H1 (cell line): Measurements from ENCODE around the gene TXNDC12. TPM values are rescaled to one million over a fixed set of nuclear protein-coding genes. Genes with fewer than 3 reads are reported as not detected.

Source experiments
- CTCF ChIA-PET: fragments of 300-600 bp; sonication (Branson Sonifier 250); formaldehyde crosslinking; loops from one replicate; lab custom pipeline; 2021; ENCODE audit not compliant: partially characterized antibody; lab: Charles Lee
- POLR2A ChIA-PET: fragments of 300-600 bp; sonication (Branson Sonifier 250); formaldehyde crosslinking; loops from one replicate; lab custom pipeline; 2021; ENCODE audit warnings: inconsistent platforms; ENCODE audit not compliant: partially characterized antibody; lab: Charles Lee
- DNase-seq, 2 experiments: peaks; one replicate each; pipeline versions ENCODE4 v3.0.0 to v3.0.0-alpha.2; 2010 to 2022; ENCODE audit warnings: low spot score in 2 of 2, low read depth in 1 of 2, mixed read lengths in 1 of 2
- FAIRE-seq: peaks from 2 replicates; lab custom pipeline; 2011; peaks lifted over from hg19 to GRCh38; lab: Jason Lieb, UNC
- H2AFZ ChIP-seq: 2 replicates; pipeline ENCODE4 v1.8.1; 2012; ENCODE audit warnings: low read length, inconsistent platforms
- H2AK5ac ChIP-seq: 2 replicates; pipeline ENCODE4 v1.6.1; 2013; ENCODE audit warnings: low read depth, low read length
- H2BK120ac ChIP-seq: replicated peaks from 2 replicates; pipeline ENCODE3; 2013; ENCODE audit warnings: low read depth, low read length, inconsistent platforms
- H2BK12ac ChIP-seq: 2 replicates; pipeline ENCODE4 v1.6.1; 2013; ENCODE audit warnings: low read depth, low read length
- H2BK15ac ChIP-seq: 2 replicates; pipeline ENCODE4 v1.6.1; 2013; ENCODE audit warnings: low read length
- H2BK20ac ChIP-seq: 2 replicates; pipeline ENCODE4 v1.6.1; 2013; ENCODE audit warnings: low read length
- H2BK5ac ChIP-seq: 2 replicates; pipeline ENCODE4 v1.6.1; 2013; ENCODE audit warnings: low read depth, low read length
- H3K14ac ChIP-seq: 2 replicates; pipeline ENCODE4 v1.6.1; 2013; ENCODE audit warnings: inconsistent platforms; ENCODE audit not compliant: insufficient read length
- H3K18ac ChIP-seq: 2 replicates; pipeline ENCODE4 v1.6.1; 2013; ENCODE audit warnings: low read length; ENCODE audit errors: extremely low read depth
- H3K23ac ChIP-seq: 2 replicates; pipeline ENCODE4 v1.6.1; 2013; ENCODE audit warnings: inconsistent platforms; ENCODE audit not compliant: insufficient read length
- H3K23me2 ChIP-seq: 2 replicates; pipeline ENCODE4 v1.6.1; 2013; ENCODE audit warnings: low read depth, low read length
- H3K27ac ChIP-seq: 2 replicates; pipeline ENCODE4 v1.6.1; 2011; ENCODE audit warnings: low read depth, low read length, inconsistent platforms
- H3K27me3 ChIP-seq, 4 experiments: replicated peaks in 1 of 4; 1 replicate in 1 of 4; 2 replicates in 3 of 4; pipeline versions ENCODE4 v1.6.1 to v1.8.1; 2011 to 2013; ENCODE audit warnings: low read length in 3 of 4, mild to moderate bottlenecking in 3 of 4, inconsistent platforms in 2 of 4, mixed read lengths in 2 of 4, moderate library complexity in 1 of 4; ENCODE audit not compliant: control insufficient read depth in 3 of 4, insufficient read depth in 3 of 4; ENCODE audit errors: extremely low read depth in 1 of 4
- H3K36me3 ChIP-seq, 4 experiments: 2 replicates each; pipeline versions ENCODE4 v1.6.1 to v1.8.1; 2011 to 2013; ENCODE audit warnings: mild to moderate bottlenecking in 4 of 4, low read length in 3 of 4, moderate library complexity in 2 of 4, control low read depth in 1 of 4, inconsistent platforms in 1 of 4; ENCODE audit not compliant: insufficient read depth in 4 of 4, control insufficient read depth in 2 of 4
- H3K4ac ChIP-seq: replicated peaks from 2 replicates; pipeline ENCODE3; 2013; ENCODE audit warnings: low read length, low read depth, mixed read lengths, inconsistent platforms; ENCODE audit not compliant: insufficient read length
- H3K4me1 ChIP-seq, 4 experiments: replicated peaks in 1 of 4; 1 replicate in 1 of 4; 2 replicates in 3 of 4; pipeline versions ENCODE4 v1.6.1 to v1.8.1; 2011 to 2013; ENCODE audit warnings: low read length in 3 of 4, inconsistent platforms in 2 of 4, mixed read lengths in 1 of 4; ENCODE audit not compliant: insufficient read depth in 4 of 4, control insufficient read depth in 3 of 4
- H3K4me2 ChIP-seq, 2 experiments: 2 replicates each; pipeline versions ENCODE4 v1.6.1 to v1.8.1; 2011 to 2013; ENCODE audit warnings: low read depth in 2 of 2, low read length in 2 of 2, control low read depth in 1 of 2, inconsistent platforms in 1 of 2, mild to moderate bottlenecking in 1 of 2; ENCODE audit not compliant: insufficient read depth in 1 of 2
- H3K4me3 ChIP-seq, 4 experiments: fragments of 200-600, 300-600 bp in 1 of 4; sonication (generic), shearing (Covaris generic), sonication (Bioruptor Twin) in 1 of 4; 2 replicates each; pipeline versions ENCODE4 v1.5.1 to v1.8.1; 2011 to 2016; ENCODE audit warnings: low read length in 4 of 4, low read depth in 3 of 4, control low read depth in 2 of 4, inconsistent platforms in 2 of 4, mild to moderate bottlenecking in 2 of 4, mixed read lengths in 1 of 4, moderate library complexity in 1 of 4; ENCODE audit not compliant: insufficient read depth in 2 of 4; ENCODE audit errors: extremely low read depth in 1 of 4
- H3K56ac ChIP-seq: replicated peaks from 2 replicates; pipeline ENCODE3; 2013; ENCODE audit warnings: low read depth, mild to moderate bottlenecking, mixed read lengths, low read length, inconsistent platforms; ENCODE audit not compliant: insufficient read length
- H3K79me1 ChIP-seq: 2 replicates; pipeline ENCODE4 v1.6.1; 2013; ENCODE audit warnings: low read depth, low read length, control low read depth
- H3K79me2 ChIP-seq, 2 experiments: 2 replicates each; pipeline versions ENCODE4 v1.6.1 to v1.8.1; 2012 to 2013; ENCODE audit warnings: low read length in 2 of 2, mild to moderate bottlenecking in 2 of 2, inconsistent platforms in 1 of 2; ENCODE audit not compliant: insufficient read depth in 2 of 2, control insufficient read depth in 1 of 2
- H3K9ac ChIP-seq, 4 experiments: replicated peaks in 1 of 4; 1 replicate in 1 of 4; 2 replicates in 3 of 4; pipeline versions ENCODE4 v1.6.1 to v1.8.1; 2011 to 2013; ENCODE audit warnings: low read depth in 3 of 4, low read length in 3 of 4, control low read depth in 2 of 4, mild to moderate bottlenecking in 2 of 4, moderate library complexity in 2 of 4, inconsistent platforms in 1 of 4; ENCODE audit errors: extremely low read depth in 1 of 4
- H3K9me3 ChIP-seq, 2 experiments: 2 replicates each; pipeline versions ENCODE4 v1.6.1 to v1.8.1; 2012 to 2013; ENCODE audit warnings: mild to moderate bottlenecking in 2 of 2, moderate library complexity in 2 of 2, control low read depth in 1 of 2, inconsistent platforms in 1 of 2, low read depth in 1 of 2, low read length in 1 of 2, mixed read lengths in 1 of 2; ENCODE audit not compliant: insufficient read depth in 2 of 2
- H4K20me1 ChIP-seq, 2 experiments: replicated peaks in 1 of 2; 2 replicates each; pipeline versions ENCODE3 to v1.8.1; 2011 to 2013; ENCODE audit warnings: inconsistent platforms in 2 of 2, low read length in 2 of 2, mild to moderate bottlenecking in 1 of 2; ENCODE audit not compliant: insufficient read depth in 2 of 2, control insufficient read depth in 1 of 2
- H4K5ac ChIP-seq: 2 replicates; pipeline ENCODE4 v1.6.1; 2013; ENCODE audit warnings: low read length, low read depth, mixed read lengths, inconsistent platforms; ENCODE audit not compliant: insufficient read length
- H4K8ac ChIP-seq: 2 replicates; pipeline ENCODE4 v1.8.0; 2013; ENCODE audit warnings: mild to moderate bottlenecking, moderate library complexity, low read length, inconsistent platforms; ENCODE audit not compliant: insufficient read depth; ENCODE audit errors: extremely low read depth
- H4K91ac ChIP-seq: replicated peaks from 2 replicates; pipeline ENCODE3; 2013; ENCODE audit warnings: low read length, mixed read lengths, inconsistent platforms; ENCODE audit not compliant: insufficient read length
- FOSL1 ChIP-seq: IDR thresholded peaks from 2 replicates; pipeline ENCODE4 v1.6.1; 2011; ENCODE audit warnings: mild to moderate bottlenecking, low read depth, low read length, moderate library complexity; ENCODE audit not compliant: insufficient read depth
- KDM4A ChIP-seq: IDR thresholded peaks from one replicate; pipeline ENCODE4 v1.7.1; 2012; ENCODE audit warnings: low read depth, mild to moderate bottlenecking, moderate library complexity, low read length, inconsistent platforms; ENCODE audit not compliant: severe bottlenecking
- NRF1 ChIP-seq: IDR thresholded peaks from 2 replicates; pipeline ENCODE4 v1.6.1; 2011; ENCODE audit warnings: mild to moderate bottlenecking, low read depth, low read length, improper control_type of control experiment
- PHF8 ChIP-seq: fragments of 200-600 bp; sonication (generic); conservative IDR thresholded peaks from 2 replicates; pipeline ENCODE4 v1.7.1; 2012; ENCODE audit warnings: low read depth, mild to moderate bottlenecking, inconsistent platforms, low read length, moderate library complexity
- TCF12 ChIP-seq: IDR thresholded peaks from 2 replicates; pipeline ENCODE4 v1.6.1; 2011; ENCODE audit warnings: low read depth, mild to moderate bottlenecking, low read length
- WGBS, 2 experiments: shearing (Covaris generic) in 1 of 2; methylation state at CpG; one replicate each; pipeline versions ENCODE4 v1.1.6 to v1.1.7; 2013 to 2015; ENCODE audit warnings: low lambda C conversion rate in 2 of 2, mixed read lengths in 2 of 2, inconsistent platforms in 1 of 2, low coverage in 1 of 2, missing lambda C conversion rate in 1 of 2; ENCODE audit not compliant: insufficient replicate concordance in 2 of 2, insufficient coverage in 1 of 2, insufficient read length in 1 of 2; ENCODE audit errors: extremely low coverage in 1 of 2, missing lambda C conversion rate in 1 of 2; 5-methylcytosine and 5-hydroxymethylcytosine counted together
- polyA plus RNA-seq, 7 experiments: library from polyadenylated mRNA; depleted of rRNA in 3 of 7; stranded (reverse) in 5 of 7; unstranded in 2 of 7; fragments of >200 nt in 5 of 7; fragments of 200-250 nt in 2 of 7; gene quantifications; 1 replicate in 5 of 7; 2 replicates in 1 of 7; 4 replicates in 1 of 7; pipeline versions ENCODE4 v1.2.1 to v1.2.3, GENCODE V29; 2011 to 2013; ENCODE audit warnings: missing spikeins in 2 of 7, mixed read lengths in 2 of 7
- total RNA-seq: library from RNA; stranded (reverse); fragmentation: NEBNext Ultra II Directional; extraction: Animal tissue kit (Norgen Biotek cat#: 25700); gene quantifications from 2 replicates; pipeline ENCODE4 v1.2.1, GENCODE V29; 2021
- TF ChIP-seq, protein P1 (sequence below): IDR thresholded peaks from 2 replicates; pipeline ENCODE4 v1.6.1; 2011; ENCODE audit warnings: low read depth, mild to moderate bottlenecking, low read length; ENCODE audit not compliant: insufficient read depth
- TF ChIP-seq, protein P2 (sequence below), 3 experiments: IDR thresholded peaks; 1 replicate in 2 of 3; 2 replicates in 1 of 3; pipeline versions ENCODE4 v1.5.1 to v1.6.1; 2011; ENCODE audit warnings: low read length in 3 of 3, mild to moderate bottlenecking in 3 of 3, inconsistent platforms in 2 of 3, low read depth in 1 of 3, moderate library complexity in 1 of 3; ENCODE audit not compliant: insufficient read depth in 1 of 3; ENCODE audit errors: control extremely low read depth in 1 of 3

The TXNDC12 gene
- total and polyA plus RNA-seq, 2 of the 8 experiments (the other 6 are each of a cell fraction or from before 2014, with no cell fraction given): 35.2 to 89.8 TPM

DNA sequence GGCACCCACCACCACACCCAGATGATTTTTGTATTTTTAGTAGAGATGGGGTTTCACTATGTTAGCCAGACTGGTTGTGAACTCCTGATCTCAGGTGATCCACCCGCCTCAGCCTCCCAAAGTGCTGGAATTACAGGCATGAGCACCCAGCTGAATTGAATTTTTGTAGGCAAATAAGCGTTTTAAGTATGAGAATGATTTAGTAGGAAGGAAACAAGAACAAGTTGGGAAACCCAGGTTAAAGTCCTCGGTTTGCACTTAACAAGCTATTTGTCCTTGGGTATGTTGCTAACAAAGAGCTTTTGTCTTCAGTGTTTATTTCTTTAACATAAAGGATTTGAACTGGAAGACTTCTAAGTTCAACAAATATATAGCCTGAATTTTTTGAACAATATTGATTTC, 25.0 kb upstream of the TXNDC12 start:
- Histone ChIP-seq H3K18ac (no peak overlapping the region), H3K79me1 (no peaks in the 10 kb centered on the region), H2BK20ac (no peak overlapping the region), H3K4me3 (no peak overlapping the region), H3K27me3 (no peaks in the 10 kb centered on the region), H2BK12ac (no peak overlapping the region), H2BK5ac (no peak overlapping the region), H3K56ac (no peak overlapping the region), H3K9ac (no peak overlapping the region), H3K4me2 (no peak overlapping the region), H3K79me2 (peaks cover 0 to 29% of the 10 kb centered on the region in 2 experiments; a peak in 1 of 4 replicates), H4K5ac (no peak overlapping the region), H2AK5ac (no peak overlapping the region), H4K8ac (no peak overlapping the region), H3K9me3 (no peaks in the 10 kb centered on the region), H3K36me3 (peaks cover 3 to 30% (median 9%) of the 10 kb centered on the region in 4 experiments; a peak in 6 of 8 replicates), H4K91ac (no peak overlapping the region), H3K4me1 (no peaks in the 10 kb centered on the region), H3K27ac (no peak overlapping the region), H4K20me1 (peaks cover 3 to 7% of the 10 kb centered on the region in 2 experiments)
- 96% methylated on average over 3 of the region's 3 CpGs; no CpG with 5 or more reads in 1 of the 2 experiments for WGBS, 2 experiments
- no peak for FAIRE-seq
- CTCF ChIA-PET: interaction anchor here (1.0 to 1.5 kb wide), 2 partner anchors 10 to 21 kb away, joined by 3 to 5 read pairs; no protein-coding TSS in a partner anchor
- TF ChIP-seq, protein P1, sequence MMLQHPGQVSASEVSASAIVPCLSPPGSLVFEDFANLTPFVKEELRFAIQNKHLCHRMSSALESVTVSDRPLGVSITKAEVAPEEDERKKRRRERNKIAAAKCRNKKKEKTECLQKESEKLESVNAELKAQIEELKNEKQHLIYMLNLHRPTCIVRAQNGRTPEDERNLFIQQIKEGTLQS: no peak
- TF ChIP-seq NRF1 (no peak), KDM4A (no peak), TCF12 (no peak), PHF8 (no peak), FOSL1 (no peak)
- TF ChIP-seq, protein P2, sequence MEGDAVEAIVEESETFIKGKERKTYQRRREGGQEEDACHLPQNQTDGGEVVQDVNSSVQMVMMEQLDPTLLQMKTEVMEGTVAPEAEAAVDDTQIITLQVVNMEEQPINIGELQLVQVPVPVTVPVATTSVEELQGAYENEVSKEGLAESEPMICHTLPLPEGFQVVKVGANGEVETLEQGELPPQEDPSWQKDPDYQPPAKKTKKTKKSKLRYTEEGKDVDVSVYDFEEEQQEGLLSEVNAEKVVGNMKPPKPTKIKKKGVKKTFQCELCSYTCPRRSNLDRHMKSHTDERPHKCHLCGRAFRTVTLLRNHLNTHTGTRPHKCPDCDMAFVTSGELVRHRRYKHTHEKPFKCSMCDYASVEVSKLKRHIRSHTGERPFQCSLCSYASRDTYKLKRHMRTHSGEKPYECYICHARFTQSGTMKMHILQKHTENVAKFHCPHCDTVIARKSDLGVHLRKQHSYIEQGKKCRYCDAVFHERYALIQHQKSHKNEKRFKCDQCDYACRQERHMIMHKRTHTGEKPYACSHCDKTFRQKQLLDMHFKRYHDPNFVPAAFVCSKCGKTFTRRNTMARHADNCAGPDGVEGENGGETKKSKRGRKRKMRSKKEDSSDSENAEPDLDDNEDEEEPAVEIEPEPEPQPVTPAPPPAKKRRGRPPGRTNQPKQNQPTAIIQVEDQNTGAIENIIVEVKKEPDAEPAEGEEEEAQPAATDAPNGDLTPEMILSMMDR (IDR thresholded peaks at IDR 0.05; ENCODE audit: control extremely low read depth in 1 of 3, insufficient read depth in 1 of 3, low read depth in 1 of 3, low read length in 3 of 3): no peak
- TF ChIP-seq, all 59 proteins: peak for 0
- Histone ChIP-seq H3K14ac (no peak overlapping the region), H3K4ac (no peak overlapping the region), H2BK120ac (no peak overlapping the region), H2AFZ (no peak overlapping the region), H3K23ac (no peak overlapping the region), H2BK15ac (no peak overlapping the region), H3K23me2 (no peaks in the 10 kb centered on the region)
- DNase-seq: no peak
- POLR2A ChIA-PET: interaction anchor here (1.0 to 2.0 kb wide), 5 partner anchors 8 to 25 kb away, joined by 3 to 9 read pairs (median 7); partner anchors contain the start of gene TXNDC12
